HUES64 (cell line): ENCODE data around the gene CCDC74B.
"Not testable (repeated sequence)": the region's sequence is repeated elsewhere in the genome, so short reads cannot be mapped to it uniquely, and the experiment has no call there.

Experiments
- H3K27ac ChIP-seq: 2 replicates; pipeline ENCODE4 v1.7.0; 2013; ENCODE audit warnings: low read depth, low read length, inconsistent platforms
- H3K27me3 ChIP-seq: 2 replicates; pipeline ENCODE4 v1.6.1; 2013; ENCODE audit warnings: mild to moderate bottlenecking, low read length; ENCODE audit not compliant: insufficient read depth
- H3K36me3 ChIP-seq: 2 replicates; pipeline ENCODE4 v1.6.1; 2013; ENCODE audit warnings: mild to moderate bottlenecking, low read length; ENCODE audit not compliant: insufficient read depth
- H3K4me1 ChIP-seq: 2 replicates; pipeline ENCODE4 v1.6.1; 2013; ENCODE audit warnings: mild to moderate bottlenecking, low read length, moderate library complexity; ENCODE audit not compliant: insufficient read depth
- H3K4me3 ChIP-seq: 2 replicates; pipeline ENCODE4 v1.5.1; 2013; ENCODE audit warnings: mild to moderate bottlenecking, low read length, moderate library complexity
- H3K9ac ChIP-seq: 2 replicates; pipeline ENCODE4 v1.6.1; 2013; ENCODE audit warnings: mild to moderate bottlenecking, low read depth, low read length
- H3K9me3 ChIP-seq: 2 replicates; pipeline ENCODE4 v1.6.1; 2013; ENCODE audit warnings: low read depth, low read length; ENCODE audit not compliant: insufficient read depth
- WGBS: fragments of 150-250, 120-280 bp; methylation state at CpG from one replicate; pipeline ENCODE4 v1.1.7; 2013; ENCODE audit warnings: missing lambda C conversion rate; 5-methylcytosine and 5-hydroxymethylcytosine counted together

The CCDC74B gene

GRCh38 chr2:130183512-130184373 lies 38.8 kb upstream of the CCDC74B start:
- Histone ChIP-seq H3K9me3 (no peaks in the 10 kb centered on the region), H3K27ac (no peak overlapping the region), H3K4me3 (peak overlapping the region; percentile 91; the same call in 1 of the 2 replicates), H3K4me1 (peaks cover 6% of the 10 kb centered on the region; the same call in 1 of the 2 replicates), H3K36me3 (peaks cover 11% of the 10 kb centered on the region; the same call in 1 of the 2 replicates), H3K27me3 (no peaks in the 10 kb centered on the region), H3K9ac (0 out of 2 replicates have a peak overlapping the region, but pooled peaks have one; percentile 9)
- WGBS: 81% methylated on average over 26 of the region's 26 CpGs

GRCh38 chr2:130182826-130183511 lies 38.1 kb upstream of the CCDC74B start:
- not testable (repeated sequence) for H3K27ac ChIP-seq

GRCh38 chr2:130181880-130182682 lies 37.2 kb upstream of the CCDC74B start, which contains the start of gene MZT2B:
Gene MZT2B, plus strand, starts transcription at chr2:130182262. Its CDS starts 21 bp downstream, at chr2:130182283.
- peak within 1 kb of the TSS; percentile 94 for H3K9ac ChIP-seq
- not testable (repeated sequence) for H3K9me3 ChIP-seq, H3K27me3 ChIP-seq, H3K4me1 ChIP-seq
- H3K27ac ChIP-seq: peak within 1 kb of the TSS; percentile 88
- WGBS: under 1% methylated on average over 75 of the region's 86 CpGs
- peaks cover 12% of the 10 kb centered on the region; the same call in 1 of the 2 replicates for H3K36me3 ChIP-seq
- H3K4me3 ChIP-seq: peak within 1 kb of the TSS; percentile 91

More at GRCh38 chr2:130182826-130183511, 38.1 kb upstream of the CCDC74B start:
- peak overlapping the region; percentile 91 for H3K4me3 ChIP-seq
- peak overlapping the region; percentile 75 for H3K9ac ChIP-seq
- not testable (repeated sequence) for H3K27me3 ChIP-seq, H3K9me3 ChIP-seq, H3K4me1 ChIP-seq
- H3K36me3 ChIP-seq: peaks cover 12% of the 10 kb centered on the region; the same call in 1 of the 2 replicates
- WGBS: 31% methylated on average over 22 of the region's 23 CpGs

- Histone ChIP-seq H3K27me3 (no peaks in the 10 kb centered on the region), H3K36me3 (peaks cover 12% of the 10 kb centered on the region; the same call in 1 of the 2 replicates), H3K4me1 (peaks cover 6% of the 10 kb centered on the region; the same call in 1 of the 2 replicates), H3K4me3 (peak within 1 kb of the TSS; percentile 91), H3K9ac (peak within 1 kb of the TSS; percentile 94), H3K27ac (peak within 1 kb of the TSS; percentile 88), H3K9me3 (no peaks in the 10 kb centered on the region)
- under 1% methylated on average over 55 of the region's 55 CpGs for WGBS
Measured at GRCh38 chr2:130181325-130181879, 36.5 kb upstream of the CCDC74B start, which contains the start of gene SMPD4. Gene SMPD4, minus strand, starts transcription at chr2:130181602. Its CDS starts 5,010 bp downstream, at chr2:130176592.

GRCh38 chr2:130180404-130181324 lies 35.8 kb upstream of the CCDC74B start:
- peak overlapping the region; percentile 91 for H3K4me3 ChIP-seq
- WGBS: 21% methylated on average over 38 of the region's 38 CpGs
- not testable (repeated sequence) for H3K9me3 ChIP-seq, H3K27me3 ChIP-seq, H3K4me1 ChIP-seq
- H3K36me3 ChIP-seq: peaks cover 18% of the 10 kb centered on the region
- H3K9ac ChIP-seq: peak overlapping the region; percentile 94
- peak overlapping the region; percentile 88 for H3K27ac ChIP-seq

GRCh38 chr2:130174866-130175265 lies 30.0 kb upstream of the CCDC74B start:
- H3K9me3 ChIP-seq, H3K27me3 ChIP-seq, H3K4me3 ChIP-seq, H3K4me1 ChIP-seq, H3K27ac ChIP-seq, H3K9ac ChIP-seq: not testable (repeated sequence)
- H3K36me3 ChIP-seq: peaks cover 62% of the 10 kb centered on the region
- WGBS: 92% methylated on average over 5 of the region's 5 CpGs

- Histone ChIP-seq H3K9ac (no peak overlapping the region), H3K36me3 (peaks cover 95% of the 10 kb centered on the region), H3K9me3 (no peaks in the 10 kb centered on the region), H3K27me3 (no peaks in the 10 kb centered on the region), H3K27ac (no peak overlapping the region), H3K4me1 (no peaks in the 10 kb centered on the region), H3K4me3 (no peak overlapping the region)
- 97% methylated on average over 7 of the region's 7 CpGs for WGBS
Measured at GRCh38 chr2:130169896-130170295, 25.0 kb upstream of the CCDC74B start.

GRCh38 chr2:130169163-130169562 lies 24.3 kb upstream of the CCDC74B start:
- not testable (repeated sequence) for H3K9me3 ChIP-seq, H3K27me3 ChIP-seq, H3K4me3 ChIP-seq, H3K27ac ChIP-seq, H3K9ac ChIP-seq, H3K4me1 ChIP-seq
- 100% methylated on average over 3 of the region's 3 CpGs for WGBS
- H3K36me3 ChIP-seq: peaks cover 95% of the 10 kb centered on the region

- peaks cover 85% of the 10 kb centered on the region for H3K36me3 ChIP-seq
Measured at GRCh38 chr2:130166611-130167010, 21.7 kb upstream of the CCDC74B start.

More at GRCh38 chr2:130166611-130167010, 21.7 kb upstream of the CCDC74B start:
- not testable (repeated sequence) for H3K4me1 ChIP-seq, H3K9me3 ChIP-seq, H3K9ac ChIP-seq, H3K27ac ChIP-seq, H3K27me3 ChIP-seq, H3K4me3 ChIP-seq
- 93% methylated on average over 3 of the region's 3 CpGs for WGBS
